NCI-H1436 (cell line): Measurements from ENCODE around the gene ZNF248.
"Not testable (repeated sequence)": the region's sequence is repeated elsewhere in the genome, so short reads cannot be mapped to it uniquely, and the experiment has no call there.

Experiments
- DNase-seq: peaks from one replicate; lab custom pipeline; 2025; lab: John Stamatoyannopoulos, UW

ZNF248 gene

DNA sequence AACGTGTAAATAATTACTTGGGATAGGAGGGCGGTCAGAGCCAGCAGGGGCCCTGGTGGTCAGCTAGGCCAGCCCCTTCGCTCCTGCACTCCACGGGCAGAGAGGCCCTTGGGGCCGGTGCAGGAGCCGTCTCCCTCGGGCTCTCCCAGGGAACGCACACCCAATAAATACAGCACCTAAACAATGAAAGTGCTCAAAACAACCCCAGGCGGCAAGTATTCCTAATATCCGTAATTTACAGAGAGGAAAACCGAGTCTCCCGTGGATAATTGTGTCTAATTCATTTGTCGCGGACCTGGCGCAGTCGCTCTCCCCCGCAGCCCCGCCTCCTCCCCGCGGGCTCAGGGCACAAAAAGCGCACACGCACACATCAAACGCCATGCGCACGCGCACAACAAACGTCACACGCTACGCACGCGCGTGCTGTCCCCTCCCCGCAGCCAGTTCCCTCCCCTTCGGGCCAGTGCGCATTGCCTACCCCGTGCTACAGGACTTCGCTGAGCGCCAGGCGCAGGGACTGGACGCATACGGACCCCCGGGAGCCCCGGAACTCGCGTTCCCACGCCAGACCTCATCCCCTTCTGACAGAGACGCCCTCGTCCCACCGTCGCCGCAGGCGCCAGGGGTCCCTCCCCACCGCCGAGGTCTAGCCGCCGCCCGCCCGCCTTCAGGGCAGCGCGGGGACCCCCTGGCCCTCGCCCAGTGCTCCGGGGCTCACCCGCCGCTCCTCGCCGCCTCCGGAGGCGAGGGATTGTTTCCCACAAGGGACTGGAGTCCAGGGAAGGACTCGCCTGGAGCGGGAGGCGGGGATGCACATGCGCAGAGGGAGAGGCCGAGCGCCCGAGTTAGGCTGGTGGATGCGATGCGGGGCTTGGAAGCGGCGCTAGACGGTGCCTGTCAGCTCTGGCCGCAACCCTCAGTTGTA is at the start of gene ZNF248:
TSS of gene ZNF248 (minus strand) at position 324 of the 925 bp plus-strand sequence. CDS start 1,300 bp downstream, outside the sequence.
- DNase-seq, result peak; percentile 98

DNA sequence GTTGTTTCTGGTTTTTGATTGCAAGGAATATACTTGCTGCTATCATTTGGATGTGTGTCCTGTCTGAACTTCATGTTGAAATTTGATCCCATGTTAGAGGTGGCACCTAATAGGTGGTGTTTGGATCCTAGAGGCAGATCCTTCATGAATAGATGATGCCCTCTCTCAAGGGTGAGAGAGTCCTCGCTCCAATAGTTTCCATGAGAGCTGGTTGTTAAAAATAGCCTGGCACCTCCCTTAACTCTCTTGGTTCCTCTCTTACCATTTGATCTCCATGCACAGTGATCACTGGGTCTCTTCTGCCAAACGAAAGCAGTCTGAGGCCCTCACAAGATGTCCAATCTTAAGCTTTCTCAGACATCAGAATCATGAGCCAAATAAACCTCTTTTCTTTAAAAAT is 49.0 kb upstream of the ZNF248 start:
- DNase-seq, result no peak

DNA sequence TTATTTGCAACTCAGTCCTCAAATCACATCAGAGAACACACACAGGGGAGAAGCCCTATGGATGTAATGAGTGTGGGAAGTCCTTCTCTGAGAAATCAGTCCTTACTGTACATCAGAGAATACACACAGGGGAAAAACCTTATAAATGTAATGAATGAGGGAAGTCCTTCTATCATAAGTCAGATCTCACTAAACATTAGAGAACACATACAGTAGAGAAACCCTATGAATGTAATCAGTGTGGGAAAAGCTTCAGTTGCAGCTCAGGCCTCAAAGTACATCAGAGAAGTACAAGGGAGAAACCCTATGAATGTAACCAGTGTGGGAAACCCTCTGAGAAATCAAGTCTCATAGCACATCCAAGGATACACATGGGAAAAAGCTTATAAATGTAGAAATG is 39.0 kb upstream of the ZNF248 start:
- no peak for DNase-seq

DNA sequence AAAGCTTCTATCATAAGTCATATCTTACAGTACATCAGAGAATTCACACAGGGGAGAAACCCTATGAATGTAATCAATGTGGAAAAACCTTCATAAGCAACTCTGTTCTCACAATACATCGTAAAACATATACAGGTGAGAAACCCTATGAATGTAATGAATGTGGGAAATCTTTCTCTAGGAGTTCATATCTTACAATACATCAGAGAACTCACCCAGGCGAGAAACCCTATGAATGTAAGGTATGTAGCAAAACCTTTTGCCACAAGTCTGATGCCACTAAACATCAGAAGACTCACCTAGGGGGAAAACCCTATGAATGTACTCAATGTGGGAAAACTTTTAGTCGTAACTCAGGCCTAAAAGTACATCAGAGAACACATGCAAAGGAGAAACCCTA is 38.3 kb upstream of the ZNF248 start:
- DNase-seq, result no peak

DNA sequence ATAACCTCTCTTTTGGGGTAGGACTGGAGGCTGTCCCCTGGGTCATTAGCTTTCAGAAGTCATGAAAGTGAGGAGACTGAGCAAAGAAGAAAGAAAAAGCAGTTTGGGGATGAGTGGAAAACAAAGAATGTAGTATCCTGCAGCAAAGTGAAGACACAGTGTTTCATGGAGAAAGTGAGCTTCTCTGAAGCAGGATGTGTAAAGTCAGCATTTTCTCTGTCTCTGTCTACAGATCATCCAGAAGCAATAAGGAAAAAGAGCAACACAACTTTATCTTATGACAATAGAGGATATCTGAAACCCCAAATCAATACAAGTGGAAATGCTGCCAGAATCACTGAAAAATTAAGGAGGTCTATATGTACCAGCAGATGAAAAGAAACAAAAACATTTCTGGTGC is 28.4 kb upstream of the ZNF248 start:
- no peak for DNase-seq

DNA sequence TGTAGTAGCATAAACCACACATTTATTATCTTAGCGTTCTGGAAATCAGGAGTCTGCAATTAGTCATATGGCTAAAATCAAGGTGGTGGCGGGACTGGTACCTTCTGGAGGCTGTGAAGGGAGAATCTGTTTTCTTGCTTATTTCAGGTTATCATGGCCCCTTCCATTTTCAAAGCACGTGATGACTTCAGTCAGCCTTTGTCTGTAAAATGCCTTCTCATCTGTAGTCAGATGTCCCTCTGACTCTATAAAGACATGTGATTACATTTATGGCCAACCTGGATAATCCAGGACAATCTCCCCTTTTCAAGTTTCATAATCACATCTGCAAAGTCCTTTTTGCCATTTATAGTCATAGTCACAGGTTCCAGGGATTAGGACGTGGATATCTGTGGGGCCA is 15.5 kb upstream of the ZNF248 start:
- DNase-seq, result no peak

DNA sequence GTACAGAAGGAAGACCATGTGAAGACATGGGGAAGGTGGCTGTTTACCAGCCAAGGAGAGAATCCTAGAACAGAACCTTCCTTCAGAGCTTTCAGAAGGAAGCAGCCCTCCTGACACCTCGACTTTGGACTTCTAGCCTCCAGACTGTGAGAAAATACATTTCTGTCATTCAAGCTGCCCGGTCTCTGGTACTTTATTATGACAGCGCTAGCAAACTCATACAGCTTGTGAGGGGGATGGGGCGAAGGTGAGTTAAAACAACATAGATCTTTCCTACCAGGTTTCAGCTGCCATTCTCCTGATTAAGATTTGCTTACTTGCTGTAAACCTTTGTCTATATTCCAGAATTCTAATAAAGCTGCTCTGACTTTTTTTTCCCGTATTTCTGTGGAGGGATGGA is 14.9 kb upstream of the ZNF248 start:
- no peak for DNase-seq

DNA sequence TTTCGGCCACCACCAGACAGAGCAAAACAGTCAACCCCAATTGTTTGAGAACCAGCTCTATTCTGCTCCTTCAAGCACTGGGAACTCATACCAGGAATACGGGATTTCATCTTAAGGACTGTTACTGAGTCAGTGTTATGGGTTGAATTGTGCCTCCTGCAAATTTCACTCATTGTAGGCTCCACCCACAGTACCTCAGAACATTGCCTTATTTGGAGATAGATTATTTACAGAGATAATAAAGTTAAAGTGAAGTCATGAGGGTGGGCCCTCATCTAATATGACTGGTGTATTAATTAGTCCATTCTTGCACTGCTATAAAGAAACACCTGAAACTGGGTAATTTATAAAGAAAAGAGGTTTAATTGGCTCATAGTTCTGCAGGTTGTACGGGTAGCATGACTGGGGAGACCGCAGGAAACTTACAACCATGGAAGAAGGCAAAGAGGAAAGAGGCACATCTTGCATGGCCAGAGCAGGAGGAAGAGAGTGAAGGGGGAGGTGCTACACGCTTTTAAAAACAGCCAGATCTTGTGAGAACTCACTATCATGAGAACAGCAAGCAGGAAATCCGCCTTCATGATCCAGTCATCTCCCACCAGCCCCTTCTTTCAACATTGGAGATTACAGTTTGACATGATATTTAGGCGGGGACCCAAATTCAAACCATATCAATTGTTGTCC is 14.3 kb upstream of the ZNF248 start:
- no peak for DNase-seq

DNA sequence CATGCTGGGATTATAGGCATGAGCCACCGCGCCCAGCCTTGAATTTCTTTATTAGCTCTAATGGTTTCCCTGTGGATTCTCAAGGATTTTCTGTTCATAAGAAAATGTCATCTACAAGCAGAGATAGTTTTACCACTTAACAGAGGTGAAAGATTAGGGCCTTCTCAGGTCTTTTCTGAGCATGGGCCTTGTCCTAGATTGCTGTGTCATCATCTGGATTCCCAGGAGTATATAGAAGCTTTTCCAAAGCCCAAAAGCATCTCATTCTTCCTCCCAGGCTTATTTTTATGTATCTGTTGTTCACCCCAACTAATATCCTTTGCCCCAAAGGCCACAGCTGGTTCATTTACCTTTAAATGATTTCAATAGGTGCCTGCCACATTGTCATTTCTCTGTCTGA is 13.7 kb upstream of the ZNF248 start:
- DNase-seq, result no peak

DNA sequence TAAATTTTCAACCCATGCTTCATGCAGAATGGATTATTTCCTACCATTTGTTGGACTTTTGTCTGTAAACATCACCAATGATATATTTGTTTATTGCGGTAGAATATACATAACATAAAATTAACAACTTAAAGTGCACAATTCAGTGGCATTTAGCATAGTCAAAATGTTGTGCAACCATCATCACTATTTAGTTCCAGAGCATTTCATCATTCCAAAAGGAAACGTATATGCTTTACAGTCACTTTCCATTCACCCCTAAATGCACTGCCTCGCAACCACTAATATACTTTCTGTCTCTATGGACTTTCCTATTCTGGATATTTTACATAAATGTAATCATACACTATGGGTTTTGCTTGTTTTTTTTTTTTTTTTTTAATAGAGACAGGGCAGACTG is 11.4 kb upstream of the ZNF248 start:
- DNase-seq, result no peak

DNA sequence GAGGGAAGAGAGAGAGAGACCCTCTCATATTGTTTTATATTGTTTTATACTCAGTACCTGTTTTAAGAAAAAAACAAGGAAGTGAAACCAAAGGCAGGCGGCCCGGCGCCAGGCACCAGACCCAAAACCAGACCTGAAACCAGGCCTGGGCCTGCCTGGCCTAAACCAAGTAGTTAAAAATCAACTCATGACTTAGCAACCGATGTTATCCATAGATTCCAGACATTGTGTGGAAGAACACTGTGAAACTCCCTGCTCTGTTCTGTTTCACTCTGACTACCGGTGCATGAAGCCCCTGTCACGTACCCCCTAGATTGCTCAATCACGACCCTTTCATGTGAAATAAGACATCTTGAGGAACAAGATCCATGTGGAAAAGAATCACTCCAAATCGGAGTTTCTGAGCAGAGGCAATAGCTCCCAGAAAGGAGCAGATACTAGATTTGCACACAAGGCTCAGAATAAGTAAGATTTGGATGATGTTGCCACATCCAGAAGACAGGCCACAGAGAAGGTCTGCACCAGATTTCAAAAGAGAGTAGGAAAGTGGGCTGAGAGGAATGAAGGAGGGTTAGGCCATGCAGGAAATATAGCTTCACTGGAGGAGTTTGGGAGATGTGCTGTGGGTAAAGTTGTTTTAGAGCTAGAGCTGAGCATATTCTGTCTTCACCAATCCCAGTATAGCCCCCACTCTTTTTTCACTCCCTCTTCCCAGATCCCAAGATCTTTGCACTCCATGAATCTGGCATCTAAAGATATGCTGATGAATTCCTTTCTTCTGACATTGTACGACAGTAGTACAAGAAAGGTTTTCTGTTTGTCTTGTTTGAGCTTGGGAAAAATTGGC is 8.8 kb upstream of the ZNF248 start:
- no peak for DNase-seq

DNA sequence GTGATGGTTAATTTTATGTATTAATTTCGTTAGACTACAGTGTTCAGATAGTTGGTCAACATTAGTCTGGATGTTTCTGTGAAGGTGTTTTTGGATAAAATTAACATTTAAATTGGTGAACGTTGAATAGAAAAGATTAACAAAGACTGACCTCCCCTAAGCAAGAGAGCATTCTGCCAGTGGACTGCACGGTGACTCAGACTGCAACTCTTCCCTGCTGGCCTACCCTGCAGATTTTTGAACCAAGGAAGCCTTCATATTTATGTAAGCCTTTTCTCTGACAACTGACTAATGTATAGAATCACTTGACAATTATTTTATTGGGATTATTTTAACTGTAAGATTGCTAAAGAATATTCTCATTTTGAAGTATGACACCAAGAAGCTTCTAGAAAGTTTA is 7.9 kb upstream of the ZNF248 start:
- no peak for DNase-seq

DNA sequence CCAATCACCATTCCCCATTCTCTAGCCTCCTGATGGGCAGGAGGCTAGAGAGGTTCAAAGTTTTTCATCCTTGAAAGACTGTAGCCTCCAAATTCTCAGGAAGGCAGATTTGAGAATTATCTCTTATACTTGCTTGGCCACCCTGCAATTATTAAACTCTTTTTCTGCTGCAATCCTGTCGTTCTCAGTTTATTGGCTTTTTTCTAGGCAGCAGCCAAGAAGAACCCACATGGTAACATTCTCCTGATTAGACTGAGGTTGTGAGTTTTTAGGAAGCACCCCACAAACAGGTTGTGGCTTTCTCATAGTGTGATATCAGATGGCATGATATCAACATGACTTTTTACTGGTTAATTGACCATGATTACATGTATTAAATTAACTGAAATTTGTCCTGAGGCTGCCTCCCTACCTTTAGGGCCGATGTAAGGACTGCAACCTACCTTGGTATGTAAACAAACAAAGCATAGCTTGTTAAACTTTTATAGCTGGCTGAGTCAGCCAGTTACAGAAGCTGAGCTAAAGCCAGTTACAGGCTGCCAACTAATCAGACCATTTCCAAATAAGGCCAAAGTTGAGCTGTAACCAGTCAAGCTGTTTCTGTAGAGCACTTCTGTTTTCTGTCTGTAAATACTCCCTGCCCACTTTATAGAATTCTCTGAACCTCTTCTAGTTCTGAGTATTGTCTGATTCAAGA is 3.2 kb upstream of the ZNF248 start:
- DNase-seq, result no peak

DNA sequence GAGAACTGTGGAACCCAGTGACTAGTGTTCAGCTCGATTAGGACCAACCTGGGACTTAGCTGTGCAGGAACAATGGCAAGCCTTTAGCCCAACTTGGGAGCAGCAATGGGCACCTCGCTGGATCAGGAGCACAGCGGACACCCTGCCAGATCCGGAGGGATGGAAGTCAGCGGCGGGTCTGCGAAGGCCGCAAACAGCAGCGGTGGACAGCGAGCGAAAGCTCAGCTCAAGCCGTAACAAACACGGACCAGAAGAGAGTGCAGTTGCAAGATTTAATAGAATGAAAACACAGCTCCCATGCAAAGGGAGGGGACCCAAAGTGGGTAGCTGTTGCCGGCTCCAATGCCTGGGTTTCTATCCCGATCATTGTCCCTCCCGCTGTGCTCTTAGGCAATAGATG is 1.9 kb upstream of the ZNF248 start:
- not testable (repeated sequence) for DNase-seq

DNA sequence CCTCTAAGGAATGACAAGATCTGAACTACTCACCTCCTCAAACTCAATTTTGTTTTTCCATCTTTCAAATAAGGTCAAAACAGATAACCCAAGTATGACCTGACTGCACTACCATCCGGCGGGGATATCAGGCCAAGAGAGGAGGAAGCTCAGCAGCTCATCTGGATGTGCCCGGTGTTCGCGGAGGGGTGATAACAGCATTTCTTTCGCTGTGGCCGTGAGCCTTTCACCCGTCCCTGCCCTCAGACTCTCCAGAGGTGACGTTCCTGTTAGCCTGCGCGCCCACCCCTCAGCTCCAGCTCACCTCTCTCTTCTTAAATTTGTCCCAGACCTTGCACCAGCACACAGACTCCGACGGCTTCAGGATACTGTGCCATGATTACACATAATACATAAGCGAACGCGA is 526 bp downstream of the ZNF248 start:
- peak; percentile 28 for DNase-seq

DNA sequence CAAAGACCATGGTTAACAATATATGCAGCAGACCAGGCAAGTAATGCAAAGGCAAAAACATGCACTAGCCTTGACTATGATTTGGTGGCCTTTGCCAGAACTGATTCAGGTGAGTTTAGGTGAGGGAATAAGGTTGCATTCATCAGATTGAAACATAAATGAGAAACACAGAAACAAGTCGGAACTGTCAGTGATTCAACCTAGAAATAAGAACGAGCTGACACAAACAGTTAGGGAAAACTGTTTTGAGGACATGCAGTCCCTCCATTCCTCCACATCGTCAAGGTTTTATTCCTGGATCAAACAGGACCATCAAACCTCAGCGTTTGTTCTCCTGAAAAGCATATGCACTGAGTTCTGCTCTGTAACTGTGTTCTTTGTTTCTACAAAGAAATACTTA is 1.8 kb downstream of the ZNF248 start:
- DNase-seq, result no peak

DNA sequence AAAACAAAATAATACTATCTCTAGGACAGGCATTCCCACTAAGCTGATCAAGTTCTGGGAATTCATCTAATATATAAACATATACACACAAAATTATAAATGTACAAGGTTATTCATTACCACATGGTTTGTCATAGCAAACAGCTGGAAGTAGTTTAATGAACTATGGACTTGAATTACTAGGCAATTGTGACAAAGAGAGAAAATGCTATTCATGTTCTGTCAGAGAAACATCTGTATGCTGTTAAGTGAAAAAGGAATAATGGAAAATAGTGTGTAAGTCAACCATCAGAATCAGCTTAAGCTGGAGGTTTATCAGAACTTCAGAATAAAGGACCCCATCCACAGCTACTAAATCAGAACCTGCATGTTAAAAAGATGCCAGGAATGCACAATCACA is 2.8 kb downstream of the ZNF248 start:
- DNase-seq, result no peak

DNA sequence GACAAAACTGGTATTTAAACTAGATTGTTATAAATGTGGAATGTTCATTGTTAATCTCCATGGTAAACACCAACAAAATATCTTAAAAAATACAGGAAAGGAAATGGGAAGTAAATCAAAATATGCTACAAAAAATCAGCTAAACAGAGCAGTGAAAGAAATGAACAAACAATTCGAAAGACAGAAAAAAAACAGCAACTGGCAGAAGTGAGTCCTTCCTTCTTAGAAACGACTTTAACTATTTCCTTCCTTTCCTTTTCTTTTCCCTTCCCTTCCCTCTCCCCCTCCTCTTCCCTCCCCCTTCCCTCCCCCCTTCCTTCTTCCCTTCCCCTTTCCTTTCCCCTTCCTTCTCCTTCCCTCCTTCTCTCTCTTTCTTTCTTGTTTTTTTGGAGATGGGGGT is 12.8 kb downstream of the ZNF248 start:
- DNase-seq, result no peak

DNA sequence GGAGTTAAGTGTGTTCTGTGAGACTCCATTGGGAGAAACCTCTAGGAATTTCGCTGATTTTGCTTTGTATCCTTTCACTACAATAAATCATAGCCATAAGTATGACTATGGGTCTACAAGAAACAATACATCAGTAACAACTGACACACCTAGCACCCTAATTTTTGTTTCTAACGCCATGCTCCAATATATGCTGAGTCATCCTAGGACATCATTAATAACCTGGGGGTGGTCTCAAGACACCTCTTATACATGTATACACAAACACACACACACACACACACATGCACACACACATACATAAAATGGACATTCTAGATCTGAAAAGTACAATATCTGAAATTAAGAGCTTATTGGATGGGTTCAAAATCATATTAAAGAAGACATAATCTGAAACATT is 18.2 kb downstream of the ZNF248 start:
- no peak for DNase-seq

DNA sequence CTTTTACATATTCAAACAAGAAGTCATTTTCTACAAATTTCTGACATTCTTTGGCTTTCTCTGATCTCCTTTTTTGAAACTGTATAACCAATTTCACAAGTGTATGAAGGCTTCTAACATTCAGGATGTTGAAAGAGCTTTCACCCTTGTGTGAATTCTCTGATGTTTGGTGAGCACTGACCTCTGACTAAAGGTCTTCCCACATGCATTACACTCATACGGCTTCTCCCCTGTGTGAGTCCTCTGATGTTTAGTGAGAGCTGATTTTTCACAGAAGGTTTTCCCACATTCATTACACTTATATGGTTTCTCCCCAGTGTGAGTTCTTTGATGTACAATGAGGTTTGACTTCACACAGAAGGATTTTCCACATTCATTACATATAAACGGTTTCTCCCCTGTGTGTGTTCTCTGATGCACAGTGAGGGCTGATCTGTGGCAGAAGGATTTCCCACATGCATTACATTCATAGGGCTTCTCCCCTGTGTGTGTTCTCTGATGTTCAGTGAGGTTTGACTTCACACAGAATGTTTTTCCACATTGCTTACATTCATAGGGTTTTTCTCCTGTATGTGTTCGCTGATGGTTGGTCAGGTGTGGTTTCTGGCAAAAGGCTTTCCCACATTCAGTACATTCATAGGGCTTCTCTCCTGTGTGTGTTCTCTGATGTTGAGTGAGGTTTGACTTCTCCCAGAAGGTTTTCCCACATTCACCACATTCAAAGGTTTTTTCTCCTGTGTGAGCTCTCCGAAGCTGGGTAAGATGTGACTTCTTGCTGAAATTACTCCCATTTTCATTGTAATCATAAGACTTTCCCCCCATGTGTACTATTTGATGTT is 25.7 kb downstream of the ZNF248 start:
- DNase-seq, result no peak

DNA sequence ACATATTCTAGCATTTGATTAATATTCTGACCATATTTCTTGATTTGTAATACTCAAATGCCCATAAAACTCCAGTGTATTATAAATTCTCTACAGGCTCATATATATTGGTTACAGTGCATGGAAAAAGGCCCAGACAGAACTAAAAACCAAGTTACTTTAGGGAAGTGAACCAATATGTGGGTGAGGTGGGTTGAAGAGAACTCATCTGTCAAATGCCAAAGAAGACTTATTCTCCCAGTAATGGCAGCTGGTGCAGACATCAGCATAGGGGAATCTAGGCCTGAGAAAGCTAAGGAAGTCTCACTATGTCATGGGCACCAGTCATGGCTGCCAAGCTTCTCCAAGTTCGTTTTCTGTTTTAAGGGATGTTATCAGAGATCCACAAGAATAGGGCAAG is 30.6 kb downstream of the ZNF248 start:
- no peak for DNase-seq
